MM.1S (cell line): ENCODE results near the gene HOXC13.

Source experiments
- DNase-seq: peaks from one replicate; pipeline ENCODE4 v3.0.0-alpha.2; 2015
- H2AFZ ChIP-seq: fragments of 300-600 bp; sonication (generic); 2 replicates; pipeline ENCODE4 v1.6.0; 2016; ENCODE audit warnings: antibody characterized with exemption, low read length
- H3F3A ChIP-seq: fragments of 300-600 bp; sonication (generic); 2 replicates; pipeline ENCODE4 v1.6.1; 2016; ENCODE audit warnings: mild to moderate bottlenecking, antibody characterized with exemption, low read length, moderate library complexity, mixed read lengths; ENCODE audit not compliant: insufficient read depth
- H3K27ac ChIP-seq: fragments of 300-600 bp; sonication (generic); 2 replicates; pipeline ENCODE4 v1.5.1; 2016; ENCODE audit warnings: mild to moderate bottlenecking, low read length
- H3K27me3 ChIP-seq: fragments of 300-600 bp; sonication (generic); replicated peaks from 2 replicates; pipeline ENCODE4 v1.6.0; 2016; ENCODE audit warnings: low read length; ENCODE audit not compliant: insufficient read depth
- H3K36me3 ChIP-seq: fragments of 300-600 bp; sonication (generic); replicated peaks from 2 replicates; pipeline ENCODE4 v1.6.1; 2016; ENCODE audit warnings: mild to moderate bottlenecking, low read length, mixed read lengths; ENCODE audit not compliant: insufficient read depth
- H3K4me1 ChIP-seq: fragments of 300-600 bp; sonication (generic); 2 replicates; pipeline ENCODE4 v1.6.1; 2016; ENCODE audit warnings: low read length, mixed read lengths
- H3K4me2 ChIP-seq: fragments of 300-600 bp; sonication (generic); 2 replicates; pipeline ENCODE4 v1.6.0; 2016; ENCODE audit warnings: low read depth, low read length
- H3K4me3 ChIP-seq: fragments of 300-600 bp; sonication (generic); 2 replicates; pipeline ENCODE4 v1.5.1; 2016; ENCODE audit warnings: low read length, mixed read lengths
- H3K79me2 ChIP-seq: fragments of 300-600 bp; sonication (generic); 2 replicates; pipeline ENCODE4 v1.6.1; 2016; ENCODE audit warnings: mixed run types, low read length, mixed read lengths
- H3K9ac ChIP-seq: fragments of 300-600 bp; sonication (generic); 2 replicates; pipeline ENCODE4 v1.6.1; 2016; ENCODE audit warnings: low read length, mixed read lengths
- H3K9me2 ChIP-seq: fragments of 300-600 bp; sonication (generic); replicated peaks from 2 replicates; pipeline ENCODE4 v1.6.1; 2016; ENCODE audit warnings: mild to moderate bottlenecking, low read length, mixed read lengths; ENCODE audit not compliant: insufficient read depth
- H3K9me3 ChIP-seq: fragments of 300-600 bp; sonication (generic); replicated peaks from 2 replicates; pipeline ENCODE4 v1.6.1; 2016; ENCODE audit warnings: mild to moderate bottlenecking, low read length, mixed read lengths; ENCODE audit not compliant: insufficient read depth
- H4K20me1 ChIP-seq: fragments of 300-600 bp; sonication (generic); 2 replicates; pipeline ENCODE4 v1.6.1; 2016; ENCODE audit warnings: mild to moderate bottlenecking, low read length, moderate library complexity, mixed read lengths; ENCODE audit not compliant: insufficient read depth
- CTCF ChIP-seq: fragments of 300-600 bp; sonication (generic); IDR thresholded peaks from 2 replicates; pipeline ENCODE4 v1.5.1; 2016; ENCODE audit warnings: antibody characterized with exemption, low read length, mixed read lengths
- EZH2 ChIP-seq: fragments of 300-600 bp; sonication (generic); optimal IDR thresholded peaks from 2 replicates; pipeline ENCODE3; 2017; ENCODE audit warnings: low read depth, mild to moderate bottlenecking, antibody characterized with exemption, low read length, mixed read lengths
- EZH2phosphoT487 ChIP-seq: fragments of 300-600 bp; sonication (generic); IDR thresholded peaks from 2 replicates; pipeline ENCODE4 v1.6.1; 2018; ENCODE audit warnings: antibody characterized with exemption, low read length

The HOXC13 gene

DNA sequence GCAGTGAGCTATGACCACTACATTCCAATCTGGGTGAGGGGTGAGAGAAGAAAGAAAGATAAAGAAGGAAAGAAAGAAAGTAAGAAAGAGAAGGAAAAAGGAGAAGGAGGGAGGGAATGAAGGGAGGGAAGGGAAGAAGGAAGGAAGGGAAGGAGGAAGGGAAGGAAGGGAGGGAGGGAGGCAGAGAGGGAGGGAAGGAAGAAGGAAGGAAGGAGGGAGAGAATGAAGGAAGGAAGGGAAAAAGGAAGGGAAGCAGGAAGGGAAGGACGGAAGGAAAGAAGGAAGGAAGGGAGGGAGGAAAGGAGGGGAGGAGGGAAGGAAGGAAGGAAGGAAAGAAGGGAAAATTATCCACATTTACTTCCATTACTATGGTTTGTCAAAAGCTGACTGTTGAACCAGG lies 39.4 kb upstream of the HOXC13 start:
- Histone ChIP-seq H2AFZ (no peak overlapping the region), H3K4me3 (no peak overlapping the region), H3K27me3 (peaks cover 35% of the 10 kb centered on the region), H3K27ac (no peak overlapping the region), H4K20me1 (no peaks in the 10 kb centered on the region), H3K4me2 (no peak overlapping the region), H3K9me2 (no peaks in the 10 kb centered on the region), H3K9ac (no peak overlapping the region), H3K79me2 (no peaks in the 10 kb centered on the region), H3K4me1 (no peaks in the 10 kb centered on the region), H3K36me3 (no peaks in the 10 kb centered on the region), H3F3A (no peaks in the 10 kb centered on the region), H3K9me3 (no peaks in the 10 kb centered on the region)
- TF ChIP-seq EZH2 (no peak), CTCF (no peak), EZH2phosphoT487 (no peak)
- DNase-seq, result no peak

DNA sequence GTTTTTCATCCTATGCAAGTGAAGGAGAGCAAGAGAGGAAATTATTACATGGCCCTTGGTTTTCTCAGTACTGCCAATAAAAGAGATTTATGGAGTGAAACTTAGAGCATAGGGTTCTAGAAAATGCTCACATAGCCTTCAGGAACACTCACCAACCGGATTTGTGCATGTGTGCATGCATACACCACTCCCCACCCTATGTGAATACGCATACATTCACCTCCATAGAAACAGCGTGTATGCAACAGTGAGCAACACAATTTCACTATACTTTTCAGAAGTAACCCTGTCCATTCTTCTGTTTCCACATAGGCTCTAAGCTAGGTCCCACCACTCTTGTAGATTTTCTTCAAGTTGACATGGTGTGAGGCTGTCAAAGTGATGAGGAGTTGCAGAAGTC lies 31.5 kb upstream of the HOXC13 start:
- Histone ChIP-seq H3F3A (no peaks in the 10 kb centered on the region), H3K27me3 (peaks cover 3% of the 10 kb centered on the region; the same call in 1 of the 2 replicates), H2AFZ (no peak overlapping the region), H3K4me3 (no peak overlapping the region), H3K9me3 (no peaks in the 10 kb centered on the region), H3K27ac (no peak overlapping the region), H3K79me2 (no peaks in the 10 kb centered on the region), H3K9me2 (no peaks in the 10 kb centered on the region), H3K4me2 (no peak overlapping the region), H3K9ac (no peak overlapping the region), H4K20me1 (no peaks in the 10 kb centered on the region), H3K36me3 (no peaks in the 10 kb centered on the region), H3K4me1 (no peaks in the 10 kb centered on the region)
- no peak for TF ChIP-seq CTCF
- TF ChIP-seq EZH2phosphoT487, result no peak
- no peak for TF ChIP-seq EZH2
- DNase-seq, result no peak

GRCh38 chr12:53916788-53917655 lies 21.6 kb upstream of the HOXC13 start:
- no peak overlapping the region for H3K4me3 ChIP-seq
- H3K27ac ChIP-seq, result no peak overlapping the region
- no peak overlapping the region for H3K4me2 ChIP-seq
- no peaks in the 10 kb centered on the region for H4K20me1 ChIP-seq
- H3K79me2 ChIP-seq, result no peaks in the 10 kb centered on the region
- H2AFZ ChIP-seq, result no peak overlapping the region
- no peak overlapping the region for H3K9ac ChIP-seq
- no peaks in the 10 kb centered on the region for H3K36me3 ChIP-seq
- no peaks in the 10 kb centered on the region for H3K9me3 ChIP-seq
- DNase-seq, result no peak
- no peak for TF ChIP-seq CTCF
- H3K9me2 ChIP-seq, result no peaks in the 10 kb centered on the region
- H3K27me3 ChIP-seq, result no peaks in the 10 kb centered on the region
- H3F3A ChIP-seq, result no peaks in the 10 kb centered on the region
- H3K4me1 ChIP-seq, result no peaks in the 10 kb centered on the region
